Measurements from ENCODE around the gene EFTUD2.

GRCh38 chr17:44915321-44915726 lies 16.1 kb upstream of the EFTUD2 start, which contains the start of gene GFAP:
- TF ChIP-seq CTCF (IDR thresholded peaks at IDR 0.05; ENCODE audit: low read depth, low read length, missing input control) (no peak), MAX (IDR thresholded peaks at IDR 0.05) (no peak), TAF1 (conservative IDR thresholded peaks at IDR 0.05) (no peak), REST (IDR thresholded peaks at IDR 0.05) (no peak), YY1 (IDR thresholded peaks at IDR 0.05) (no peak), RAD21 (IDR thresholded peaks at IDR 0.05) (no peak), SP1 (IDR thresholded peaks at IDR 0.05) (no peak)

Data from liver (tissue), 3 donors.